Body of pancreas (tissue), 4 donors: ENCODE results near the gene TMEM190.

ENCODE experiments used
- CTCF ChIP-seq, 7 experiments: fragments of 450-650 bp in 4 of 7; fragments of 200-600 bp in 3 of 7; sonication (generic) in 3 of 7; IDR thresholded peaks; one replicate each; pipeline ENCODE4 v1.5.1; 2016 to 2019; ENCODE audit warnings: antibody characterized with exemption in 7 of 7
- POLR2A ChIP-seq, 3 donors: fragments of 450-650 bp; IDR thresholded peaks; one replicate each; pipeline ENCODE4 v1.6.1; 2016; ENCODE audit warnings: antibody characterized with exemption in 3 of 3, mild to moderate bottlenecking in 2 of 3

- TF ChIP-seq CTCF (IDR thresholded peaks at IDR 0.05) = no peak
- no peak for TF ChIP-seq POLR2A (IDR thresholded peaks at IDR 0.05)
Observed at GRCh38 chr19:55386493-55386971, 9.9 kb downstream of the TMEM190 start.
